HG03045 (cell line): Measurements from ENCODE around the gene POLR2F.

ENCODE experiments used
- ATAC-seq: cut with Tn5 transposase; IDR thresholded peaks from one replicate; pipeline ENCODE4 v1.9.1; 2021; ENCODE audit warnings: mild to moderate bottlenecking, moderate library complexity; ENCODE audit not compliant: unreplicated experiment

POLR2F gene

GRCh38 chr22:37979782-37980181 is 26.3 kb downstream of the POLR2F start:
- no peak for ATAC-seq

- ATAC-seq, result no peak
Measured at GRCh38 chr22:37981282-37982011, 27.9 kb downstream of the POLR2F start.

GRCh38 chr22:37982151-37982785 is 28.8 kb downstream of the POLR2F start:
- no peak for ATAC-seq

- no peak for ATAC-seq
Measured at GRCh38 chr22:37982938-37983859, 29.7 kb downstream of the POLR2F start.

- ATAC-seq, result no peak
Measured at GRCh38 chr22:37983860-37984791, 30.6 kb downstream of the POLR2F start, which contains the start of gene SOX10. Gene SOX10, minus strand, starts transcription at chr22:37984555. Its CDS starts 771 bp downstream, at chr22:37983784.

GRCh38 chr22:37985050-37985585 is 31.6 kb downstream of the POLR2F start:
- no peak for ATAC-seq

GRCh38 chr22:37985751-37986281 is 32.3 kb downstream of the POLR2F start:
- ATAC-seq, result no peak

GRCh38 chr22:37986371-37986770 is 32.9 kb downstream of the POLR2F start:
- ATAC-seq, result no peak

GRCh38 chr22:37989146-37990045 is 35.9 kb downstream of the POLR2F start:
- no peak for ATAC-seq

GRCh38 chr22:37990301-37990700 is 36.8 kb downstream of the POLR2F start:
- ATAC-seq, result no peak

- no peak for ATAC-seq
Measured at GRCh38 chr22:37990862-37991261, 37.4 kb downstream of the POLR2F start.

GRCh38 chr22:37991731-37992442 is 38.4 kb downstream of the POLR2F start:
- ATAC-seq, result no peak

- ATAC-seq, result no peak
Measured at GRCh38 chr22:37994049-37994448, 40.5 kb downstream of the POLR2F start.

- ATAC-seq, result no peak
Measured at GRCh38 chr22:37994982-37995381, 41.5 kb downstream of the POLR2F start.

GRCh38 chr22:37995460-37995859 is 42.0 kb downstream of the POLR2F start:
- no peak for ATAC-seq

GRCh38 chr22:37996079-37996478 is 42.6 kb downstream of the POLR2F start:
- ATAC-seq, result no peak

GRCh38 chr22:37996515-37997246 is 43.2 kb downstream of the POLR2F start:
- no peak for ATAC-seq
